HEK293 (cell line): Measurements from ENCODE around the gene GYPC.

Experiments used
- CTCF ChIA-PET: fragments of 350-600 bp; formaldehyde crosslinking; extraction: SDS; loops from one replicate; lab custom pipeline; 2021; ENCODE audit warnings: antibody characterized with exemption; lab: Yijun Ruan, JAX
- POLR2A ChIA-PET: fragments of 300-600 bp; formaldehyde crosslinking; extraction: SDS; loops from one replicate; lab custom pipeline; 2020; ENCODE audit warnings: antibody characterized with exemption, inconsistent platforms; lab: Yijun Ruan, JAX
- H3K27ac ChIP-seq: fragments of 200-500 bp; sonication (Bioruptor generic); 2 replicates; pipeline ENCODE4 v1.5.1; 2014; ENCODE audit warnings: low read depth, low read length, control low read depth, inconsistent platforms; ENCODE audit errors: extremely low read depth
- H3K36me3 ChIP-seq, 2 experiments: fragments of 200-500 bp in 1 of 2; sonication (Bioruptor generic) in 1 of 2; 1 replicate in 1 of 2; 2 replicates in 1 of 2; pipeline ENCODE4 v1.5.1; 2014 to 2017; ENCODE audit warnings: inconsistent platforms in 2 of 2, low read length in 2 of 2; ENCODE audit not compliant: control insufficient read depth in 2 of 2, insufficient read depth in 1 of 2
- H3K4me1 ChIP-seq: fragments of 200-500 bp; sonication (Bioruptor generic); 2 replicates; pipeline ENCODE4 v1.5.1; 2014; ENCODE audit warnings: mild to moderate bottlenecking, low read length, inconsistent platforms; ENCODE audit not compliant: control insufficient read depth, insufficient read depth
- H3K4me3 ChIP-seq: 2 replicates; pipeline ENCODE4 v1.5.1; 2011; ENCODE audit warnings: low read depth, mild to moderate bottlenecking, control low read depth, low read length, moderate library complexity
- H3K9me3 ChIP-seq: fragments of 200-500 bp; sonication (Bioruptor generic); 2 replicates; pipeline ENCODE4 v1.5.1; 2014; ENCODE audit warnings: low read depth, low read length, inconsistent platforms; ENCODE audit not compliant: control insufficient read depth, insufficient read depth
- KLF1 ChIP-seq: fragments of 450-650 bp; formaldehyde crosslinking; IDR thresholded peaks from 2 replicates; pipeline ENCODE4 v1.5.1; 2016; ENCODE audit warnings: missing biosample characterization, missing genetic modification characterization
- REPIN1 ChIP-seq: fragments of 450-650 bp; formaldehyde crosslinking; IDR thresholded peaks from 2 replicates; pipeline ENCODE4 v1.5.1; 2017; ENCODE audit warnings: missing biosample characterization, missing genetic modification characterization, low read depth
- SCRT2 ChIP-seq: fragments of 450-650 bp; formaldehyde crosslinking; IDR thresholded peaks from 2 replicates; pipeline ENCODE4 v1.5.1; 2016; ENCODE audit warnings: missing biosample characterization, missing genetic modification characterization
- YY2 ChIP-seq: fragments of 450-650 bp; formaldehyde crosslinking; IDR thresholded peaks from 2 replicates; pipeline ENCODE4 v1.5.1; 2016; ENCODE audit warnings: missing biosample characterization, missing genetic modification characterization
- ZBTB48 ChIP-seq: fragments of 450-650 bp; formaldehyde crosslinking; IDR thresholded peaks from 2 replicates; pipeline ENCODE4 v1.5.1; 2016; ENCODE audit warnings: missing biosample characterization, missing genetic modification characterization
- ZNF404 ChIP-seq: fragments of 450-650 bp; formaldehyde crosslinking; IDR thresholded peaks from 2 replicates; pipeline ENCODE4 v1.5.1; 2017; ENCODE audit warnings: missing biosample characterization, missing genetic modification characterization
- ZNF548 ChIP-seq: fragments of 450-650 bp; formaldehyde crosslinking; IDR thresholded peaks from 2 replicates; pipeline ENCODE4 v1.5.1; 2016; ENCODE audit warnings: missing biosample characterization, missing genetic modification characterization
- ZNF677 ChIP-seq: fragments of 450-650 bp; IDR thresholded peaks from 2 replicates; pipeline ENCODE4 v1.5.0; 2018; ENCODE audit warnings: missing biosample characterization, mild to moderate bottlenecking, missing genetic modification characterization, moderate library complexity
- ZNF768 ChIP-seq: fragments of 450-650 bp; formaldehyde crosslinking; IDR thresholded peaks from 2 replicates; pipeline ENCODE4 v1.5.1; 2018; ENCODE audit warnings: missing biosample characterization, mild to moderate bottlenecking, missing genetic modification characterization
- ZNF776 ChIP-seq: fragments of 450-650 bp; formaldehyde crosslinking; IDR thresholded peaks from 2 replicates; pipeline ENCODE4 v1.5.0; 2017; ENCODE audit warnings: missing biosample characterization, missing genetic modification characterization, borderline replicate concordance
- ZNF777 ChIP-seq: fragments of 450-650 bp; formaldehyde crosslinking; IDR thresholded peaks from 2 replicates; pipeline ENCODE4 v1.5.1; 2017; ENCODE audit warnings: missing biosample characterization, missing genetic modification characterization, borderline replicate concordance
- TF ChIP-seq, protein P1 (sequence below): fragments of 450-650 bp; formaldehyde crosslinking; IDR thresholded peaks from 2 replicates; pipeline ENCODE4 v1.5.1; 2016; ENCODE audit warnings: missing biosample characterization, missing genetic modification characterization
- TF ChIP-seq, protein P2 (sequence below): fragments of 450-650 bp; formaldehyde crosslinking; IDR thresholded peaks from 2 replicates; pipeline ENCODE4 v1.5.1; 2017; ENCODE audit warnings: missing biosample characterization, missing genetic modification characterization
- TF ChIP-seq, protein P3 (sequence below): fragments of 450-650 bp; formaldehyde crosslinking; IDR thresholded peaks from 2 replicates; pipeline ENCODE4 v1.5.1; 2017; ENCODE audit warnings: missing biosample characterization, missing genetic modification characterization
- TF ChIP-seq, protein P4 (sequence below): fragments of 450-650 bp; formaldehyde crosslinking; IDR thresholded peaks from 2 replicates; pipeline ENCODE4 v1.5.1; 2017; ENCODE audit warnings: missing biosample characterization, missing genetic modification characterization
- TF ChIP-seq, protein P5 (sequence below): fragments of 450-650 bp; formaldehyde crosslinking; IDR thresholded peaks from 2 replicates; pipeline ENCODE4 v1.5.1; 2016; ENCODE audit warnings: missing biosample characterization, missing genetic modification characterization
- TF ChIP-seq, protein P6 (sequence below): fragments of 450-650 bp; IDR thresholded peaks from 2 replicates; pipeline ENCODE4 v1.5.1; 2018; ENCODE audit warnings: missing biosample characterization, mild to moderate bottlenecking, missing genetic modification characterization
- TF ChIP-seq, protein P7 (sequence below): fragments of 450-650 bp; formaldehyde crosslinking; optimal IDR thresholded peaks from 2 replicates; pipeline ENCODE3; 2016; ENCODE audit warnings: missing biosample characterization, mild to moderate bottlenecking, missing genetic modification characterization

The GYPC gene

DNA sequence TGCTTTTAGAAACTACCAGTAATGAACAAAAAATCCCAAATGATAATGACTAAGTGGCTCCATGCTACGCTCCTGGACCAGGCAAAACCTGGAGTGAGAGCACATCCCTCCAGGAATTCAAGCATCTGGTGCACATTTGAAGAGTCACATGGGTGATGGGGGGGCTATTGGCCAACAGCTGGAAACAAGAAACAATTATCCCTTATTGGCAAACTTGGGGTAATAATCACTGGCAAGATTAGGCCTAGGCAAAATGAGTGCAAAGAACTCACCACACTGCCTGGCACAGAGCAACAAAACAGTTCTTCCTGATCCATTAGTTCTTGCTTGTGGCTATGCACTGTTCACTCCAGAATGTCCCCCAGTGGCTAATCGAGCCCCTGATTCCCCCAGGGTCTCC is 66.1 kb downstream of the GYPC start (continued):
- TF ChIP-seq, protein P1, sequence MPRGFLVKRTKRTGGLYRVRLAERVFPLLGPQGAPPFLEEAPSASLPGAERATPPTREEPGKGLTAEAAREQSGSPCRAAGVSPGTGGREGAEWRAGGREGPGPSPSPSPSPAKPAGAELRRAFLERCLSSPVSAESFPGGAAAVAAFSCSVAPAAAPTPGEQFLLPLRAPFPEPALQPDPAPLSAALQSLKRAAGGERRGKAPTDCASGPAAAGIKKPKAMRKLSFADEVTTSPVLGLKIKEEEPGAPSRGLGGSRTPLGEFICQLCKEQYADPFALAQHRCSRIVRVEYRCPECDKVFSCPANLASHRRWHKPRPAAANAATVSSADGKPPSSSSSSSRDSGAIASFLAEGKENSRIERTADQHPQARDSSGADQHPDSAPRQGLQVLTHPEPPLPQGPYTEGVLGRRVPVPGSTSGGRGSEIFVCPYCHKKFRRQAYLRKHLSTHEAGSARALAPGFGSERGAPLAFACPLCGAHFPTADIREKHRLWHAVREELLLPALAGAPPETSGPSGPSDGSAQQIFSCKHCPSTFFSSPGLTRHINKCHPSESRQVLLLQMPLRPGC (tag by site-specific recombination) = no peak
- TF ChIP-seq, protein P2, sequence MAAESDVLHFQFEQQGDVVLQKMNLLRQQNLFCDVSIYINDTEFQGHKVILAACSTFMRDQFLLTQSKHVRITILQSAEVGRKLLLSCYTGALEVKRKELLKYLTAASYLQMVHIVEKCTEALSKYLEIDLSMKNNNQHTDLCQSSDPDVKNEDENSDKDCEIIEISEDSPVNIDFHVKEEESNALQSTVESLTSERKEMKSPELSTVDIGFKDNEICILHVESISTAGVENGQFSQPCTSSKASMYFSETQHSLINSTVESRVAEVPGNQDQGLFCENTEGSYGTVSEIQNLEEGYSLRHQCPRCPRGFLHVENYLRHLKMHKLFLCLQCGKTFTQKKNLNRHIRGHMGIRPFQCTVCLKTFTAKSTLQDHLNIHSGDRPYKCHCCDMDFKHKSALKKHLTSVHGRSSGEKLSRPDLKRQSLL (tag by site-specific recombination) = no peak
- TF ChIP-seq KLF1 (tag by site-specific recombination) (no peak), ZNF677 (tag by site-specific recombination) (no peak)
- TF ChIP-seq, protein P3, sequence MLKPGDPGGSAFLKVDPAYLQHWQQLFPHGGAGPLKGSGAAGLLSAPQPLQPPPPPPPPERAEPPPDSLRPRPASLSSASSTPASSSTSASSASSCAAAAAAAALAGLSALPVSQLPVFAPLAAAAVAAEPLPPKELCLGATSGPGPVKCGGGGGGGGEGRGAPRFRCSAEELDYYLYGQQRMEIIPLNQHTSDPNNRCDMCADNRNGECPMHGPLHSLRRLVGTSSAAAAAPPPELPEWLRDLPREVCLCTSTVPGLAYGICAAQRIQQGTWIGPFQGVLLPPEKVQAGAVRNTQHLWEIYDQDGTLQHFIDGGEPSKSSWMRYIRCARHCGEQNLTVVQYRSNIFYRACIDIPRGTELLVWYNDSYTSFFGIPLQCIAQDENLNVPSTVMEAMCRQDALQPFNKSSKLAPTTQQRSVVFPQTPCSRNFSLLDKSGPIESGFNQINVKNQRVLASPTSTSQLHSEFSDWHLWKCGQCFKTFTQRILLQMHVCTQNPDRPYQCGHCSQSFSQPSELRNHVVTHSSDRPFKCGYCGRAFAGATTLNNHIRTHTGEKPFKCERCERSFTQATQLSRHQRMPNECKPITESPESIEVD (tag by site-specific recombination) = no peak
- TF ChIP-seq, protein P4, sequence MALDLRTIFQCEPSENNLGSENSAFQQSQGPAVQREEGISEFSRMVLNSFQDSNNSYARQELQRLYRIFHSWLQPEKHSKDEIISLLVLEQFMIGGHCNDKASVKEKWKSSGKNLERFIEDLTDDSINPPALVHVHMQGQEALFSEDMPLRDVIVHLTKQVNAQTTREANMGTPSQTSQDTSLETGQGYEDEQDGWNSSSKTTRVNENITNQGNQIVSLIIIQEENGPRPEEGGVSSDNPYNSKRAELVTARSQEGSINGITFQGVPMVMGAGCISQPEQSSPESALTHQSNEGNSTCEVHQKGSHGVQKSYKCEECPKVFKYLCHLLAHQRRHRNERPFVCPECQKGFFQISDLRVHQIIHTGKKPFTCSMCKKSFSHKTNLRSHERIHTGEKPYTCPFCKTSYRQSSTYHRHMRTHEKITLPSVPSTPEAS (tag by site-specific recombination) = no peak

DNA sequence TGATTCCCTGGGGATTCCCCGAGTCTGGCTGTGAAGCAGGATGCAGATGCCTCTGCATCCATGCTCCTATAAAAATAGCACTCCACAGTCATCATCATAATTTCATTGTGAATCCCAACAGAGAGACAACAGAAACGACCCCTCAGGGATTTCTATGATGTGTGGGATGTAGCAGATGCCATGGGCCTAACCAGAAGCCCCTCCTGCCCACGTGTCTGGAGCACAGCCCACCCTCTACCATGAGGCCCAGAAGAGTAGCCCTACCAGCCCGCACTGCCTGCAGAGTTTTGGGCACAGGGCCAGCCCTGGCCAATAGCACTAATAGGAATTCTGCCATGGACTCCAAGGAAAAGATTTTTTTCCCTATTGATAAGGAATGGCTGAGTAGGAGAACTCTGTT is 66.6 kb downstream of the GYPC start:
- no peaks in the 10 kb centered on the region for H3K4me1 ChIP-seq
- ChIA-PET CTCF (no interaction called here), POLR2A (no interaction called here)
- TF ChIP-seq YY2 (tag by site-specific recombination) (no peak), ZNF777 (no peak)
- TF ChIP-seq, protein P1 (tag by site-specific recombination) = no peak
- H3K4me3 ChIP-seq = no peak overlapping the region
- no peaks in the 10 kb centered on the region for H3K36me3 ChIP-seq
- no peaks in the 10 kb centered on the region for H3K9me3 ChIP-seq
- H3K27ac ChIP-seq = no peak overlapping the region

DNA sequence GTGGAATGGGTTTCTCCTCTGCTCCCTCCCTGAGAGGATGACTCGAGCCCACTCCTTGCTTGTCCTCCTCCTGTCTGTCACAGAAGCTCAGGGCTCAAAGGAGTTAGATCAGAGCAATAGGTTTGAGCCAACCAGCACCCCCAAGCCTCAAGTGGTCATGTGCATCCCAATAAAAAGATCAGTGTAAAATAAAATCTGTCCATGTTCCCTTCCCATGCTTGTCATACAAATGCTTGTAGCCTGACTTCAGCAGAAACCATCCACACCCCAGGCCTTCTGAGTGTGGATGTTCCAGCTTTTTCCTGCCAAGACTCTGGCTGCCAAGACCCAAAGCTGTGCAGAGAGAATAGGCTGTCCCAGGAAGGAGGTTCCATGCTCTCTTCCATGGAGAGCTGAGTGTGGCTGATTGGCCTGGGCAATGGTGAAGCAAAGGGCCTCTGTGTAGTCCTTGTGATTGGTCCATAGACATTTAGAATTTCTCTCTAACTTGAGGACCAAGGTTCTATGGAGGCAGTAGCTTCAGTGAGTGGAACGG is 67.4 kb downstream of the GYPC start:
- Histone ChIP-seq H3K4me3 (no peak overlapping the region), H3K9me3 (no peaks in the 10 kb centered on the region), H3K36me3 (no peaks in the 10 kb centered on the region), H3K27ac (no peak overlapping the region), H3K4me1 (no peaks in the 10 kb centered on the region)
- ChIA-PET CTCF (interaction anchor here (0.7 kb wide), 1 partner anchor 354 kb away, joined by 3 read pairs; no protein-coding TSS in a partner anchor), POLR2A (no interaction called here)
- TF ChIP-seq, protein P5, sequence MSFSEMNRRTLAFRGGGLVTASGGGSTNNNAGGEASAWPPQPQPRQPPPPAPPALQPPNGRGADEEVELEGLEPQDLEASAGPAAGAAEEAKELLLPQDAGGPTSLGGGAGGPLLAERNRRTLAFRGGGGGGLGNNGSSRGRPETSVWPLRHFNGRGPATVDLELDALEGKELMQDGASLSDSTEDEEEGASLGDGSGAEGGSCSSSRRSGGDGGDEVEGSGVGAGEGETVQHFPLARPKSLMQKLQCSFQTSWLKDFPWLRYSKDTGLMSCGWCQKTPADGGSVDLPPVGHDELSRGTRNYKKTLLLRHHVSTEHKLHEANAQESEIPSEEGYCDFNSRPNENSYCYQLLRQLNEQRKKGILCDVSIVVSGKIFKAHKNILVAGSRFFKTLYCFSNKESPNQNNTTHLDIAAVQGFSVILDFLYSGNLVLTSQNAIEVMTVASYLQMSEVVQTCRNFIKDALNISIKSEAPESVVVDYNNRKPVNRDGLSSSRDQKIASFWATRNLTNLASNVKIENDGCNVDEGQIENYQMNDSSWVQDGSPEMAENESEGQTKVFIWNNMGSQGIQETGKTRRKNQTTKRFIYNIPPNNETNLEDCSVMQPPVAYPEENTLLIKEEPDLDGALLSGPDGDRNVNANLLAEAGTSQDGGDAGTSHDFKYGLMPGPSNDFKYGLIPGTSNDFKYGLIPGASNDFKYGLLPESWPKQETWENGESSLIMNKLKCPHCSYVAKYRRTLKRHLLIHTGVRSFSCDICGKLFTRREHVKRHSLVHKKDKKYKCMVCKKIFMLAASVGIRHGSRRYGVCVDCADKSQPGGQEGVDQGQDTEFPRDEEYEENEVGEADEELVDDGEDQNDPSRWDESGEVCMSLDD (tag by site-specific recombination) = no peak
- no peak for TF ChIP-seq REPIN1 (tag by site-specific recombination)
- no peak for TF ChIP-seq ZBTB48
- no peak for TF ChIP-seq ZNF548 (tag by site-specific recombination)
- no peak for TF ChIP-seq YY2 (tag by site-specific recombination)
- TF ChIP-seq, protein P6, sequence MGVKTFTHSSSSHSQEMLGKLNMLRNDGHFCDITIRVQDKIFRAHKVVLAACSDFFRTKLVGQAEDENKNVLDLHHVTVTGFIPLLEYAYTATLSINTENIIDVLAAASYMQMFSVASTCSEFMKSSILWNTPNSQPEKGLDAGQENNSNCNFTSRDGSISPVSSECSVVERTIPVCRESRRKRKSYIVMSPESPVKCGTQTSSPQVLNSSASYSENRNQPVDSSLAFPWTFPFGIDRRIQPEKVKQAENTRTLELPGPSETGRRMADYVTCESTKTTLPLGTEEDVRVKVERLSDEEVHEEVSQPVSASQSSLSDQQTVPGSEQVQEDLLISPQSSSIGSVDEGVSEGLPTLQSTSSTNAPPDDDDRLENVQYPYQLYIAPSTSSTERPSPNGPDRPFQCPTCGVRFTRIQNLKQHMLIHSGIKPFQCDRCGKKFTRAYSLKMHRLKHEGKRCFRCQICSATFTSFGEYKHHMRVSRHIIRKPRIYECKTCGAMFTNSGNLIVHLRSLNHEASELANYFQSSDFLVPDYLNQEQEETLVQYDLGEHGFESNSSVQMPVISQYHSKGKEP (tag by site-specific recombination) = no peak
- no peak for TF ChIP-seq ZNF768 (tag by site-specific recombination)
- no peak for TF ChIP-seq ZNF404 (tag by site-specific recombination)
- TF ChIP-seq ZNF776 (tag by site-specific recombination) = no peak
- TF ChIP-seq SCRT2 (tag by site-specific recombination) = no peak
- TF ChIP-seq, protein P7, sequence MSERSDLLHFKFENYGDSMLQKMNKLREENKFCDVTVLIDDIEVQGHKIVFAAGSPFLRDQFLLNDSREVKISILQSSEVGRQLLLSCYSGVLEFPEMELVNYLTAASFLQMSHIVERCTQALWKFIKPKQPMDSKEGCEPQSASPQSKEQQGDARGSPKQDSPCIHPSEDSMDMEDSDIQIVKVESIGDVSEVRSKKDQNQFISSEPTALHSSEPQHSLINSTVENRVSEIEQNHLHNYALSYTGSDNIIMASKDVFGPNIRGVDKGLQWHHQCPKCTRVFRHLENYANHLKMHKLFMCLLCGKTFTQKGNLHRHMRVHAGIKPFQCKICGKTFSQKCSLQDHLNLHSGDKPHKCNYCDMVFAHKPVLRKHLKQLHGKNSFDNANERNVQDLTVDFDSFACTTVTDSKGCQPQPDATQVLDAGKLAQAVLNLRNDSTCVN (tag by site-specific recombination) = no peak
- TF ChIP-seq ZNF677 (tag by site-specific recombination) = no peak
